Measurements from ENCODE around the gene RPL6.

- TF ChIP-seq, protein P1, sequence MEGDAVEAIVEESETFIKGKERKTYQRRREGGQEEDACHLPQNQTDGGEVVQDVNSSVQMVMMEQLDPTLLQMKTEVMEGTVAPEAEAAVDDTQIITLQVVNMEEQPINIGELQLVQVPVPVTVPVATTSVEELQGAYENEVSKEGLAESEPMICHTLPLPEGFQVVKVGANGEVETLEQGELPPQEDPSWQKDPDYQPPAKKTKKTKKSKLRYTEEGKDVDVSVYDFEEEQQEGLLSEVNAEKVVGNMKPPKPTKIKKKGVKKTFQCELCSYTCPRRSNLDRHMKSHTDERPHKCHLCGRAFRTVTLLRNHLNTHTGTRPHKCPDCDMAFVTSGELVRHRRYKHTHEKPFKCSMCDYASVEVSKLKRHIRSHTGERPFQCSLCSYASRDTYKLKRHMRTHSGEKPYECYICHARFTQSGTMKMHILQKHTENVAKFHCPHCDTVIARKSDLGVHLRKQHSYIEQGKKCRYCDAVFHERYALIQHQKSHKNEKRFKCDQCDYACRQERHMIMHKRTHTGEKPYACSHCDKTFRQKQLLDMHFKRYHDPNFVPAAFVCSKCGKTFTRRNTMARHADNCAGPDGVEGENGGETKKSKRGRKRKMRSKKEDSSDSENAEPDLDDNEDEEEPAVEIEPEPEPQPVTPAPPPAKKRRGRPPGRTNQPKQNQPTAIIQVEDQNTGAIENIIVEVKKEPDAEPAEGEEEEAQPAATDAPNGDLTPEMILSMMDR (IDR thresholded peaks at IDR 0.05) = no peak
- TF ChIP-seq POLR2AphosphoS5 (IDR thresholded peaks at IDR 0.05) = no peak
- no peak for TF ChIP-seq POLR2A (IDR thresholded peaks at IDR 0.05)
- no peak for TF ChIP-seq EP300 (IDR thresholded peaks at IDR 0.05)
Observed at GRCh38 chr12:112421363-112421762, 12.0 kb upstream of the RPL6 start.

Measured in suprapubic skin (tissue), 4 donors.